BJ (cell line): ENCODE measurements around the gene C11orf54. TPM values are rescaled to one million over a fixed set of nuclear protein-coding genes. Genes with fewer than 3 reads are reported as not detected.

Experiments
- CTCF ChIA-PET: fragments of 350-600 bp; formaldehyde crosslinking; extraction: SDS; loops from one replicate; lab custom pipeline; 2021; ENCODE audit warnings: antibody characterized with exemption, inconsistent platforms; lab: Yijun Ruan, JAX
- POLR2A ChIA-PET: fragments of 300-600 bp; sonication (Branson Sonifier 250); formaldehyde crosslinking; extraction: SDS; loops from one replicate; lab custom pipeline; 2021; ENCODE audit warnings: antibody characterized with exemption; lab: Charles Lee
- DNase-seq: peaks from one replicate; pipeline ENCODE4 v3.0.0-alpha.2; 2011; ENCODE audit warnings: low read depth
- H3K27me3 ChIP-seq: 2 replicates; pipeline ENCODE4 v1.6.0; 2011; ENCODE audit warnings: low read length; ENCODE audit not compliant: control insufficient read depth, insufficient read depth
- H3K36me3 ChIP-seq: 2 replicates; pipeline ENCODE4 v1.5.1; 2011; ENCODE audit warnings: low read length; ENCODE audit not compliant: control insufficient read depth, insufficient read depth
- H3K4me3 ChIP-seq: 2 replicates; pipeline ENCODE4 v1.5.1; 2011; ENCODE audit warnings: low read depth, mild to moderate bottlenecking, control low read depth, low read length
- CTCF ChIP-seq: IDR thresholded peaks from 2 replicates; pipeline ENCODE4 v1.5.1; 2011; ENCODE audit warnings: low read depth, mild to moderate bottlenecking, control low read depth, inconsistent platforms, low read length, moderate library complexity; ENCODE audit not compliant: insufficient read depth
- polyA plus RNA-seq: library from polyadenylated mRNA; depleted of rRNA; stranded (reverse); fragments of >200 nt; gene quantifications from 2 replicates; pipeline ENCODE4 v1.2.3, GENCODE V29; 2011

The C11orf54 gene
- polyA plus RNA-seq, 1 experiment = 6.8 TPM

DNA sequence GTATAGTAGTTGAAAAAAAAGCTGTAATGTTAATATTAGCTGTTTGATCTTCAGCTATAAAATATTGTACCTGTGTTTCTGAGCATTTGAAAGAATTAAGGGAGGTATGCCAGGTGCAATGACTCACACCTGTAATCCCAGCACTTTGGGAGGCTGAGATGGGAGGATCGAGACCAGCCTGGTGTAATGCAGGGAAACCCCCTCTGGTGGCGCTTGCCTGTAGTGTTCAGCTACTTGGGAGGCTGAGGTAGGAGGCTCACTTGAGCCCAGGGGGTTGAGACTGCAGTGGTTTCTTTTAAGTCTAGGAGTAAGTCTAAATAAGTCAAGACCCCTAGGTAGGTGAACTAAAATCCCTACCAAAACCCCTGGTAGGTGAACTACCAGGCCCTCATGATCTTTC lies 37.2 kb upstream of the C11orf54 start:
- POLR2A ChIA-PET = no interaction called here
- H3K27me3 ChIP-seq = no peaks in the 10 kb centered on the region
- CTCF ChIA-PET = interaction anchor here (0.9 to 1.3 kb wide), 2 partner anchors 10 to 479 kb away, joined by 3 to 4 read pairs; no protein-coding TSS in a partner anchor
- TF ChIP-seq CTCF = no peak
- no peaks in the 10 kb centered on the region for H3K36me3 ChIP-seq
- no peak overlapping the region for H3K4me3 ChIP-seq
- DNase-seq = no peak

DNA sequence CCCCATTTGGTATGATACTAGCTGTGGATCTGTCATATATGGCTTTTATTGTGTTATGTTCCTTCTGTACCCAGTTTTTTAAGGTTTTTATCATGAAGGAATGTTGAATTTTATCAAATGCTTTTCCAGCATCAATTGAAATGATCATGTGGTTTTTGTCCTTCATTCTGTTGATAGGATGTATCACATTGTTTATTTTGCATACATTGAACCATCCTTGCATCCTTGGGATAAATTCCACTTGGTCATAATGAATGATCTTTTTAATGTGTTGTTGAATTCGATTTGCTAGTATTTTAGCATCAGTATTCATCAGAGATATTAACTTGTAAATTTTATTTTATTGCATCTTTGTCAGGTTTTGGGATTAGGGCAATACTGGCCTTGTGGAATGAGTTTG lies 31.2 kb upstream of the C11orf54 start:
- DNase-seq = no peak
- H3K27me3 ChIP-seq = no peaks in the 10 kb centered on the region
- no peak for TF ChIP-seq CTCF
- ChIA-PET CTCF (interaction anchor here (0.6 kb wide), 1 partner anchor 55 kb away, joined by 4 read pairs; no protein-coding TSS in a partner anchor), POLR2A (no interaction called here)
- no peaks in the 10 kb centered on the region for H3K36me3 ChIP-seq
- H3K4me3 ChIP-seq = no peak overlapping the region

GRCh38 chr11:93712678-93713077 lies 28.8 kb upstream of the C11orf54 start:
- Histone ChIP-seq H3K36me3 (peaks cover 3% of the 10 kb centered on the region), H3K27me3 (no peaks in the 10 kb centered on the region), H3K4me3 (no peak overlapping the region)
- DNase-seq = no peak
- POLR2A ChIA-PET = no interaction called here
- no peak for TF ChIP-seq CTCF
- CTCF ChIA-PET = no interaction called here

DNA sequence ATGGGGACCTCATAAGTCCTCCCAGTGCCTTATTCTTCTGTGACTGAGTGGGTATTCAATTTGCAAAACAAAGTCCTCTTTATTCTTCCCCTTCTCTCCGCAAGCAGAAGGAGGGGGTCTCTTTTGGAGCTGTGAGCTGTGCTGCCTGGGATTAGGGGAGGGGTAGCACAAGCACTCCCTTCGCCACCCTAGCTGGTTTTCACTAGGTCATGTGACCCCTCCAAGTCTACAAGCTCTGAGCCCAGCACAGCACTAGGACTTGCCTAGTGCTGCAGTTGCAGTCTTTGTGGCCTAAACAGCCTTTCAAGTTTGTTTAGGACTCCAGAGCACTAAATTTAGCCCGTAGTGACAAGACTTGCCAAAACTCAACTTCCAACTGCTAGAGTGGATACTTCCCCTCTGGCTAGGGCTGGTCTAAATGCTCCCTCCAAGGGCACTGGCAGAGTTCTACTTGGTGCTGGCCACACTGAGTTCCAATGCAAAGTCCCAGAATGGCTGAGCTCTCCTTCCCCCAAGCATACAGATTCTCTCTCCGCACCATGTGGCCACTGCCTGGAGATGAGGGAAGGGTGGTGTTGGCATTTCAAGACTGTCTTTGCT lies 25.6 kb upstream of the C11orf54 start:
- DNase-seq = no peak
- ChIA-PET POLR2A (interaction anchor here (0.5 kb wide), 1 partner anchor 11 kb away, joined by 4 read pairs; no protein-coding TSS in a partner anchor), CTCF (interaction anchor here (1.5 kb wide), 1 partner anchor 11 kb away, joined by 4 read pairs; no protein-coding TSS in a partner anchor)
- Histone ChIP-seq H3K27me3 (no peaks in the 10 kb centered on the region), H3K36me3 (peaks cover 3% of the 10 kb centered on the region), H3K4me3 (no peak overlapping the region)
- no peak for TF ChIP-seq CTCF

DNA sequence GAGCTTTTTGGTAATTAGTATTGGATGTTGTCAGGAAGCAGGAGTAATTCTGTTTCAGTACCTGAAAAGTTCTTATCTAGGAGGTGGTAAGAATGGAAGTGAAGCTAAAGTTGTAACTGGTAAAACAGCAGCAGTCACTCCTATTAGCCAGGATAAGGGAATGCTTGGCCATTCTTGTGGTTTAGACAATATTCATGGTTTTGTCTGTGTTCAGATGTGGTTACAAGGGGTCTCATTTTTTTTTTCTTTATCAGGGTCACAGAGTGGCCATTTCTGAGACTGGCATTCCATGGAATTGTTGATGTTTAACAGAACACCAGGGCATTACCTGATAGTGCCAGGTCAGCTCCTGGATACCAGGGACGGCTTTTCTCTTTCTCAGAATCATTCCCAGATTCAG lies 24.0 kb upstream of the C11orf54 start:
- Histone ChIP-seq H3K36me3 (peaks cover 6% of the 10 kb centered on the region), H3K27me3 (no peaks in the 10 kb centered on the region), H3K4me3 (no peak overlapping the region)
- CTCF ChIA-PET = interaction anchor here (0.6 to 1.5 kb wide), 2 partner anchors 9 to 120 kb away, joined by 3 to 4 read pairs; no protein-coding TSS in a partner anchor
- POLR2A ChIA-PET = no interaction called here
- TF ChIP-seq CTCF = no peak
- DNase-seq = no peak
